Stomach (tissue), 9 donors: ENCODE data around the gene AKAP10. TPM values are rescaled to one million over a fixed set of nuclear protein-coding genes. Genes with fewer than 3 reads are reported as not detected.

ENCODE experiments used
- DNase-seq, 2 donors: peaks; one replicate each; pipeline versions ENCODE4 v3.0.0 to v3.0.0-alpha.2; 2013 to 2019
- H3K27ac ChIP-seq, 5 donors: fragments of 200-600 bp in 4 of 5; sonication (generic) in 4 of 5; one replicate each; pipeline ENCODE4 v1.5.1; 2013 to 2019; ENCODE audit warnings: mild to moderate bottlenecking in 1 of 5, moderate library complexity in 1 of 5
- H3K27me3 ChIP-seq, 3 donors: fragments of 200-600 bp; sonication (generic); one replicate each; pipeline ENCODE4 v1.5.1; 2017 to 2019; ENCODE audit warnings: mixed run types in 1 of 3
- H3K36me3 ChIP-seq, 4 donors: fragments of 200-600 bp; sonication (generic); 1 replicate in 3 of 4; 2 replicates in 1 of 4; pipeline ENCODE4 v1.5.1; 2016 to 2019
- H3K4me1 ChIP-seq, 4 donors: fragments of 200-600 bp; sonication (generic); one replicate each; pipeline ENCODE4 v1.5.1; 2016 to 2019
- H3K4me3 ChIP-seq, 4 donors: fragments of 200-600 bp; sonication (generic) in 3 of 4; one replicate each; pipeline ENCODE4 v1.5.1; 2016 to 2019; ENCODE audit warnings: mild to moderate bottlenecking in 1 of 4
- H3K9me3 ChIP-seq, 4 donors: fragments of 200-600 bp; sonication (generic); one replicate each; pipeline ENCODE4 v1.5.1; 2016 to 2019
- EP300 ChIP-seq: sonication (generic); formaldehyde crosslinking; IDR thresholded peaks from one replicate; pipeline ENCODE4 v1.6.1; 2017; ENCODE audit warnings: antibody characterized with exemption
- POLR2A ChIP-seq, 4 donors: fragments of 450-650 bp; IDR thresholded peaks; one replicate each; pipeline ENCODE4 v1.6.1; 2016; ENCODE audit warnings: antibody characterized with exemption in 4 of 4, control low read depth in 2 of 4, mild to moderate bottlenecking in 1 of 4, moderate library complexity in 1 of 4
- POLR2AphosphoS5 ChIP-seq, 3 donors: sonication (generic); formaldehyde crosslinking; IDR thresholded peaks; one replicate each; pipeline ENCODE4 v1.6.1; 2016; ENCODE audit warnings: antibody characterized with exemption in 3 of 3
- WGBS, 5 donors: extraction: QIAGEN DNeasy Blood & Tissue Kit in 3 of 5; methylation state at CpG; one replicate each; pipeline versions ENCODE4 v1.1.5 to v1.1.7; 2013 to 2018; 5-methylcytosine and 5-hydroxymethylcytosine counted together
- intact Hi-C: fragments of 100-400 bp; cut with DNase I; formaldehyde crosslinking; loops from one replicate; pipeline ENCODE4 v1.15.1; 2023; ENCODE audit warnings: low total_unique reads
- polyA plus RNA-seq, 3 donors: library from polyadenylated mRNA; stranded (reverse); fragments of 200-250 nt; gene quantifications; one replicate each; pipeline ENCODE4 v1.2.3, GENCODE V29; 2013
- total RNA-seq, 5 donors: library from RNA; depleted of rRNA; stranded (reverse); fragments of >200 nt; gene quantifications; one replicate each; pipeline versions ENCODE4 v1.1.0 to v1.2.3, GENCODE V29; 2014 to 2016
- TF ChIP-seq, protein P1 (sequence below), 7 experiments: fragments of 450-650 bp in 4 of 7; fragments of 200-600 bp in 3 of 7; sonication (generic) in 3 of 7; IDR thresholded peaks; one replicate each; pipeline ENCODE4 v1.5.1; 2016 to 2019; ENCODE audit warnings: antibody characterized with exemption in 7 of 7, control low read depth in 2 of 7, mild to moderate bottlenecking in 1 of 7
- donor health status: healthy with polysubstance abuse.
- donor health status: Bipolar disorder and iron deficiency.
- donor health status: healthy.

Gene AKAP10
- total and polyA plus RNA-seq, 8 donors, result 5.1 to 54.5 (median 25.7) TPM

DNA sequence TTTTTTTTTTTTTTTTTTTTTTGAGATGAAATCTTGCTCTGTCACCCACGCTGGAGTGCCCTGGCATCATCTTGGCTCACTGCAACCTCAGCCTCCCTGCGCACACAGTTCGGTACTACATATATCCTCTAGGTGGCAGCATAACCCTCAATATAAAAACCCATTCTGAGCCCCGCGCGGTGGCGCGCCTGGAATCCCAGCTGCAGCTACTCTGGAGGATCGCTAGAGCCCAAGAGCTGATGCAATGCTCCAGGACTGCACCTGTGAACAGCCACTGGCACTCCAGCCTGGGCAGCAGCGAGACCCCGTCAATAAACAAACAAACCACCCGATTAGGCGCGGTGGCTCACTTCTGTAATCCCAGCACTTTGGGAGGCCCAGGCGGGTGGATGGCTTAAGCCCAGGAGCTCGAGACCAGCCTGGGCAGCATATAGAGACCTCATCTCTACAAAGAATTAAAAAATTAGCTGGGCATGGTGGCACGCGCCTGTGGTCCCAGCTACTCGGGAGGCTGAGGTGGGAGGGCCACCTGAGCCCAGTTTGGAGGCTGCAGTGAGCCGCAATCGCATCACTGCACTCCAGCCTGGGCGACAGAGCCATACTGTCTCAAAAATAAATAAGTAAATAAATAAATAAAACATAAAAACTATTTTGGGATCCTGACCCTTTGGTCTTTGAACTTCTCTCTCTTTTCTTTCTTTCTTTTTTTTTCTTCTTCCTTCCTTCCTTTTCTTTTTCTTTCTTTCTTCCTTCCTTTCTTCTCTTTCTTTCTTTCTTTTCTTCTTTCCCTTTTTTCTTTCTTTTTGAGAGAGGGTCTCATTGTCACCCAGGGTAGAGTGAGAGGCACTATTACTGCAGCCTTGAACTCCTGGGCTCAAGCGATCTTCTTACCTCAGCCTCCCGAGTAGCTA lies 15.4 kb upstream of the AKAP10 start:
- peaks cover 0 to 11% (median 0%) of the 10 kb centered on the region in 3 donors for H3K27me3 ChIP-seq
- no peaks in the 10 kb centered on the region for H3K36me3 ChIP-seq
- no peak overlapping the region for H3K27ac ChIP-seq
- H3K4me1 ChIP-seq, result peaks cover 0 to 8% (median 5%) of the 10 kb centered on the region in 4 donors
- no peak for TF ChIP-seq POLR2A (IDR thresholded peaks at IDR 0.05)
- TF ChIP-seq, protein P1, sequence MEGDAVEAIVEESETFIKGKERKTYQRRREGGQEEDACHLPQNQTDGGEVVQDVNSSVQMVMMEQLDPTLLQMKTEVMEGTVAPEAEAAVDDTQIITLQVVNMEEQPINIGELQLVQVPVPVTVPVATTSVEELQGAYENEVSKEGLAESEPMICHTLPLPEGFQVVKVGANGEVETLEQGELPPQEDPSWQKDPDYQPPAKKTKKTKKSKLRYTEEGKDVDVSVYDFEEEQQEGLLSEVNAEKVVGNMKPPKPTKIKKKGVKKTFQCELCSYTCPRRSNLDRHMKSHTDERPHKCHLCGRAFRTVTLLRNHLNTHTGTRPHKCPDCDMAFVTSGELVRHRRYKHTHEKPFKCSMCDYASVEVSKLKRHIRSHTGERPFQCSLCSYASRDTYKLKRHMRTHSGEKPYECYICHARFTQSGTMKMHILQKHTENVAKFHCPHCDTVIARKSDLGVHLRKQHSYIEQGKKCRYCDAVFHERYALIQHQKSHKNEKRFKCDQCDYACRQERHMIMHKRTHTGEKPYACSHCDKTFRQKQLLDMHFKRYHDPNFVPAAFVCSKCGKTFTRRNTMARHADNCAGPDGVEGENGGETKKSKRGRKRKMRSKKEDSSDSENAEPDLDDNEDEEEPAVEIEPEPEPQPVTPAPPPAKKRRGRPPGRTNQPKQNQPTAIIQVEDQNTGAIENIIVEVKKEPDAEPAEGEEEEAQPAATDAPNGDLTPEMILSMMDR (IDR thresholded peaks at IDR 0.05), result peak in 6 of 7 experiments; percentile 12 to 85 (median 74)
- peak in 2 of 3 donors; percentile 32 to 56 for TF ChIP-seq POLR2AphosphoS5 (IDR thresholded peaks at IDR 0.05)
- H3K4me3 ChIP-seq, result no peak overlapping the region
- peak; percentile 93 to 95 for DNase-seq
- no peaks in the 10 kb centered on the region for H3K9me3 ChIP-seq
- intact Hi-C loops, result loop anchor here (5.0 kb wide), 1 partner anchor 124 kb away; no protein-coding TSS in a partner anchor
- 25 to 32% (median 26%) methylated on average over 18 to 24 of the region's 24 CpGs for WGBS, 5 donors

DNA sequence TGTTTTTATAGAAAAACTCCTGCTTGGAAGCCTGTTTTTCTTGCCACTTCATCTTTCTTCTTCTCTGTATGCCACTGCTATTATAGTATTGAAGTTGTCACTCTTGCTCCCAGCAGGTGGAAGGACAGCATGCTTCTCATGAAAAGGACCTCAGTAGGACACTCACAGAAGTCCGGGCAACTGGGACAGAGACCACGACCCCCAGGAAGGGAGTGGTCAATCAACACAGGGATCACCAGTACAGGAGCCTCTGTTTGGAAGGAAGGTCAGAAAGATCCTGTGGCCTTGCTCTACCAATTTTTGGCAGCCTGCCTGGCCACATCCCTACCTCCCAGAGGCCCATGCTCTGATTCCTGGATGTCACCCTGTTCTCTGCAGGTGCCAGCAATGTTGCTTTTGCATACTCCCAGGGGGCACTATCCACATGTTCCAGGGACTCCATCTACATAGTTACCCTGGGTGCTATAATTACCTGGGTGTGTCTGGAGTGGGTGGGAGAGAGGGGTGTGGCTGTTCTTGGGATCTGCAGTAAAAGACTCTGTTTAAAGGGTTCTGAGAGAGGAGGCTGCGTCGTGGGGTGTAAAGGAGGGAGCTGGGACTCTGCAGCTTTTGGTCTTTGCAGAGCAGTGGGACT lies 13.7 kb upstream of the AKAP10 start:
- TF ChIP-seq, protein P1 (IDR thresholded peaks at IDR 0.05), result no peak
- no peak for TF ChIP-seq POLR2AphosphoS5 (IDR thresholded peaks at IDR 0.05)
- TF ChIP-seq POLR2A (IDR thresholded peaks at IDR 0.05), result no peak
- TF ChIP-seq EP300, result no peak
- intact Hi-C loops, result loop anchor here (5.0 kb wide), 1 partner anchor 126 kb away; no protein-coding TSS in a partner anchor
- peaks cover 0 to 11% (median 0%) of the 10 kb centered on the region in 3 donors for H3K27me3 ChIP-seq
- 31 to 37% (median 35%) methylated on average over 4 of the region's 4 CpGs for WGBS, 5 donors
- peaks cover 0 to 6% (median 5%) of the 10 kb centered on the region in 4 donors for H3K4me1 ChIP-seq
- H3K9me3 ChIP-seq, result no peaks in the 10 kb centered on the region
- DNase-seq, result no peak
- H3K36me3 ChIP-seq, result no peaks in the 10 kb centered on the region
- H3K4me3 ChIP-seq, result no peak overlapping the region
- H3K27ac ChIP-seq, result no peak overlapping the region

DNA sequence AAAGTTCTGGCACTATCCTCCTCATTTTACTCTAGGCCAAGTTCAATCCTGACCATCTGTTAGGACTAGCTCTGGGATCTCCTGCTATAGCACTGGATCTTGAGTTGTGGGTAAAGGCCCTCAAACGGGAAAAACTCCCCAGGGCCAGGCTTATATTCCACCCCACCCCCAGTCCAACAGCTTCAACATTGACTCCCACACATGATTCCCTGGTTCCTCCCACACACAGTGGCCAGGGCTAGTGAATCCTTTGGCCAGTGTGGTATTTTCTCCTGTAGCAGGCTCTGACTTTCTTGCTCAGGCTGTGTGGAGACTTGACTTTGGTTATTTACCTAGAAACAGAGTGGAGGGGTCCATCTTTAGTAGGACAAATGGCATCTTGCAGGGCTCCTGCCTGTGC lies 10.3 kb upstream of the AKAP10 start:
- H3K4me3 ChIP-seq, result no peak overlapping the region

More for the DNA sequence above, 10.3 kb upstream of the AKAP10 start:
- H3K9me3 ChIP-seq, result no peaks in the 10 kb centered on the region
- no peak for DNase-seq
- H3K4me1 ChIP-seq, result peaks cover 0 to 2% (median 1%) of the 10 kb centered on the region in 4 donors
- H3K27me3 ChIP-seq, result peaks cover 0 to 11% (median 0%) of the 10 kb centered on the region in 3 donors
- WGBS, 5 donors, result 46 to 75% (median 62%) methylated on average over 1 of the region's 1 CpG
- H3K36me3 ChIP-seq, result no peaks in the 10 kb centered on the region
- TF ChIP-seq POLR2A (IDR thresholded peaks at IDR 0.05) (no peak), POLR2AphosphoS5 (IDR thresholded peaks at IDR 0.05) (no peak), EP300 (no peak)
- TF ChIP-seq, protein P1 (IDR thresholded peaks at IDR 0.05), result no peak
- intact Hi-C loops, result no loop called here
- no peak overlapping the region for H3K27ac ChIP-seq
